Nephron (organoid): ENCODE data around the gene MAPK8IP1.

ENCODE experiments used
- H3K27ac Mint-ChIP-seq, 3 experiments: 2 replicates each; pipeline ENCODE4 v1.8.0; 2020; ENCODE audit warnings: mixed read lengths in 3 of 3, mild to moderate bottlenecking in 2 of 3, moderate library complexity in 1 of 3
- H3K27me3 Mint-ChIP-seq: 2 replicates; pipeline ENCODE4 v1.8.0; 2021; ENCODE audit warnings: low read depth, mild to moderate bottlenecking, moderate library complexity, mixed read lengths
- H3K36me3 Mint-ChIP-seq: 2 replicates; pipeline ENCODE4 v1.8.0; 2020; ENCODE audit warnings: low read depth, mixed read lengths
- H3K4me1 Mint-ChIP-seq: 2 replicates; pipeline ENCODE4 v1.8.0; 2020; ENCODE audit warnings: mixed read lengths
- H3K4me3 Mint-ChIP-seq, 3 experiments: 2 replicates each; pipeline ENCODE4 v1.8.0; 2020; ENCODE audit warnings: mild to moderate bottlenecking in 3 of 3, mixed read lengths in 3 of 3, moderate library complexity in 2 of 3
- H3K9me3 Mint-ChIP-seq: 2 replicates; pipeline ENCODE4 v1.8.0; 2020; ENCODE audit warnings: mixed read lengths
- TF ChIP-seq, protein P1 (sequence below), 3 experiments: fragments of 200-600 bp; sonication (generic); IDR thresholded peaks; one replicate each; pipeline ENCODE4 v1.5.0; 2021; ENCODE audit warnings: antibody characterized with exemption in 3 of 3; ENCODE audit not compliant: unreplicated experiment in 3 of 3

The MAPK8IP1 gene

GRCh38 chr11:45864041-45864440 lies 21.4 kb upstream of the MAPK8IP1 start:
- TF ChIP-seq, protein P1, sequence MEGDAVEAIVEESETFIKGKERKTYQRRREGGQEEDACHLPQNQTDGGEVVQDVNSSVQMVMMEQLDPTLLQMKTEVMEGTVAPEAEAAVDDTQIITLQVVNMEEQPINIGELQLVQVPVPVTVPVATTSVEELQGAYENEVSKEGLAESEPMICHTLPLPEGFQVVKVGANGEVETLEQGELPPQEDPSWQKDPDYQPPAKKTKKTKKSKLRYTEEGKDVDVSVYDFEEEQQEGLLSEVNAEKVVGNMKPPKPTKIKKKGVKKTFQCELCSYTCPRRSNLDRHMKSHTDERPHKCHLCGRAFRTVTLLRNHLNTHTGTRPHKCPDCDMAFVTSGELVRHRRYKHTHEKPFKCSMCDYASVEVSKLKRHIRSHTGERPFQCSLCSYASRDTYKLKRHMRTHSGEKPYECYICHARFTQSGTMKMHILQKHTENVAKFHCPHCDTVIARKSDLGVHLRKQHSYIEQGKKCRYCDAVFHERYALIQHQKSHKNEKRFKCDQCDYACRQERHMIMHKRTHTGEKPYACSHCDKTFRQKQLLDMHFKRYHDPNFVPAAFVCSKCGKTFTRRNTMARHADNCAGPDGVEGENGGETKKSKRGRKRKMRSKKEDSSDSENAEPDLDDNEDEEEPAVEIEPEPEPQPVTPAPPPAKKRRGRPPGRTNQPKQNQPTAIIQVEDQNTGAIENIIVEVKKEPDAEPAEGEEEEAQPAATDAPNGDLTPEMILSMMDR (IDR thresholded peaks at IDR 0.05; ENCODE audit: unreplicated experiment in 3 of 3): no peak
- H3K27me3 Mint-ChIP-seq: no peaks in the 10 kb centered on the region
- H3K4me3 Mint-ChIP-seq: no peak overlapping the region
- no peak overlapping the region for H3K27ac Mint-ChIP-seq
- no peaks in the 10 kb centered on the region for H3K9me3 Mint-ChIP-seq
- H3K4me1 Mint-ChIP-seq: peaks cover 20% of the 10 kb centered on the region
- H3K36me3 Mint-ChIP-seq: peaks cover 60% of the 10 kb centered on the region

- peaks cover 47% of the 10 kb centered on the region for H3K36me3 Mint-ChIP-seq
- H3K27me3 Mint-ChIP-seq: no peaks in the 10 kb centered on the region
- H3K4me3 Mint-ChIP-seq: no peak overlapping the region
- H3K4me1 Mint-ChIP-seq: no peaks in the 10 kb centered on the region
- TF ChIP-seq, protein P1 (IDR thresholded peaks at IDR 0.05; ENCODE audit: unreplicated experiment in 3 of 3): no peak
- no peaks in the 10 kb centered on the region for H3K9me3 Mint-ChIP-seq
- no peak overlapping the region for H3K27ac Mint-ChIP-seq
Measured at GRCh38 chr11:45869551-45869950, 15.9 kb upstream of the MAPK8IP1 start.

- TF ChIP-seq, protein P1 (IDR thresholded peaks at IDR 0.05; ENCODE audit: unreplicated experiment in 3 of 3): no peak
- Mint-ChIP-seq H3K4me3 (no peak overlapping the region), H3K27me3 (no peaks in the 10 kb centered on the region), H3K9me3 (no peaks in the 10 kb centered on the region), H3K27ac (no peak overlapping the region), H3K4me1 (no peaks in the 10 kb centered on the region), H3K36me3 (peaks cover 45% of the 10 kb centered on the region)
Measured at GRCh38 chr11:45870706-45871105, 14.7 kb upstream of the MAPK8IP1 start.

DNA sequence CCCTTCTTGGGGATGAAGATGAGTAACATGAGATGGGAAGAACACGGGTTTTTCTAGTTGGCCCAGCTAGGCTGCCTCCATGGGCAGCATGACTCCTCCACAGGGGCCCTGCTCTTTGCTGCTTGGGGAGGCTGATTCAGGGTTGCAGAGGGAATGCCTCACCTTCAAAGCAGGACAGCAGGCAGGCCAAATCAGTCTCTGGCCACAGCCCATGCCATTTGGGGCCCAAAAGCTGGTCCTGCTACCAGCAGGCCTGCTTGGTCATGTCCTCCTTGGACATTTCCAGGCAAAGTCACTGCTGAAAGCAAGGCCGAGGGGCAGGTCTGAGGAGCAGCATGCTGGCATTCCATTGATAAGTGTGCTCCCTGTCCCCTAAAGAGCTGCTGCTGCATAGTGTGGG lies 13.8 kb upstream of the MAPK8IP1 start:
- no peaks in the 10 kb centered on the region for H3K4me1 Mint-ChIP-seq
- peaks cover 39% of the 10 kb centered on the region for H3K36me3 Mint-ChIP-seq
- no peaks in the 10 kb centered on the region for H3K9me3 Mint-ChIP-seq
- TF ChIP-seq, protein P1 (IDR thresholded peaks at IDR 0.05; ENCODE audit: unreplicated experiment in 3 of 3): no peak
- no peaks in the 10 kb centered on the region for H3K27me3 Mint-ChIP-seq
- no peak overlapping the region for H3K27ac Mint-ChIP-seq
- H3K4me3 Mint-ChIP-seq: no peak overlapping the region

DNA sequence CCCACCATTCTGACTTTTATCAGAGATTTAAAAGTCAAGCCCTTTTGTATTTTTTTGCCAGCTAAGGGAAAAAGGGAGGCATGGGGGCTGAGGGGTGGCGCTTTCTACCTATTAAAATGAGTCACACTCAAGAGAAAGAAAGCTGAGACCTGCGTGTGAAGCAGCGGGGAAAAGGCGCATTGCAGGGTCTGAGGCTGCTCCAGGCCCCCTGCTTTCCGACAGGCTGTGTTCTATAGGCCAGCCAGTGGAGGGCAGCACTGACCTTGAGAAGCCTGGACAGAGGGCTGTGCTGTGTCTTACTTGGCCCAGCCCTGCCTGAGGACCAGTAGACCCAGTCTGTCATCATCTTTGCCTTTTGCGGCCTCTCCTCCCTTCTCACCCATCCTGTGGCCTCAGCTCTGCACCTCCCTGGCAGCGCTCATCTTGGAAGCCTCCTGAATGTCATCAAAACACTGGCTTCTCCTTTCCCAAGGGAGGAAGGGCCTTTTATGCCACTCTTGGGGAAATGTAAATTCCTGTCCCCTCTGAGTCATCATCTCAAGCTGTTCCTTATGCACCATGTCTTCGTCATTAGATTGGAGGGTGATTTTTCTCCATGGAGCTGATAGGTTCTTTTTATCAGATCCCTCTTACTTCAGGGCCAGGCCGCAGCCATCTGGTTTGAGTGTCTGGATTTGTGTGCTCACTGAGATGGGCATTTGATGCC lies 12.6 kb upstream of the MAPK8IP1 start:
- Mint-ChIP-seq H3K27ac (no peak overlapping the region), H3K9me3 (no peaks in the 10 kb centered on the region), H3K36me3 (peaks cover 43% of the 10 kb centered on the region), H3K27me3 (no peaks in the 10 kb centered on the region), H3K4me3 (no peak overlapping the region), H3K4me1 (no peaks in the 10 kb centered on the region)
- TF ChIP-seq, protein P1 (IDR thresholded peaks at IDR 0.05; ENCODE audit: unreplicated experiment in 3 of 3): peak; percentile 53 to 62 (median 57)

- H3K27me3 Mint-ChIP-seq: no peaks in the 10 kb centered on the region
- peaks cover 51% of the 10 kb centered on the region for H3K36me3 Mint-ChIP-seq
- H3K4me3 Mint-ChIP-seq: no peak overlapping the region
Measured at GRCh38 chr11:45876401-45876800, 9.1 kb upstream of the MAPK8IP1 start.

More at GRCh38 chr11:45876401-45876800, 9.1 kb upstream of the MAPK8IP1 start:
- H3K9me3 Mint-ChIP-seq: no peaks in the 10 kb centered on the region
- TF ChIP-seq, protein P1 (IDR thresholded peaks at IDR 0.05; ENCODE audit: unreplicated experiment in 3 of 3): no peak
- peaks cover 13% of the 10 kb centered on the region for H3K4me1 Mint-ChIP-seq
- H3K27ac Mint-ChIP-seq: no peak overlapping the region
